GM12873 (cell line): ENCODE measurements around the gene SCN10A.

Source experiments
- TF ChIP-seq, protein P1 (sequence below): IDR thresholded peaks from 2 replicates; pipeline ENCODE4 v1.5.1; 2012; ENCODE audit warnings: low read depth, mild to moderate bottlenecking, moderate library complexity, low read length, control low read depth; ENCODE audit not compliant: insufficient read depth; ENCODE audit errors: missing control alignments

SCN10A gene

DNA sequence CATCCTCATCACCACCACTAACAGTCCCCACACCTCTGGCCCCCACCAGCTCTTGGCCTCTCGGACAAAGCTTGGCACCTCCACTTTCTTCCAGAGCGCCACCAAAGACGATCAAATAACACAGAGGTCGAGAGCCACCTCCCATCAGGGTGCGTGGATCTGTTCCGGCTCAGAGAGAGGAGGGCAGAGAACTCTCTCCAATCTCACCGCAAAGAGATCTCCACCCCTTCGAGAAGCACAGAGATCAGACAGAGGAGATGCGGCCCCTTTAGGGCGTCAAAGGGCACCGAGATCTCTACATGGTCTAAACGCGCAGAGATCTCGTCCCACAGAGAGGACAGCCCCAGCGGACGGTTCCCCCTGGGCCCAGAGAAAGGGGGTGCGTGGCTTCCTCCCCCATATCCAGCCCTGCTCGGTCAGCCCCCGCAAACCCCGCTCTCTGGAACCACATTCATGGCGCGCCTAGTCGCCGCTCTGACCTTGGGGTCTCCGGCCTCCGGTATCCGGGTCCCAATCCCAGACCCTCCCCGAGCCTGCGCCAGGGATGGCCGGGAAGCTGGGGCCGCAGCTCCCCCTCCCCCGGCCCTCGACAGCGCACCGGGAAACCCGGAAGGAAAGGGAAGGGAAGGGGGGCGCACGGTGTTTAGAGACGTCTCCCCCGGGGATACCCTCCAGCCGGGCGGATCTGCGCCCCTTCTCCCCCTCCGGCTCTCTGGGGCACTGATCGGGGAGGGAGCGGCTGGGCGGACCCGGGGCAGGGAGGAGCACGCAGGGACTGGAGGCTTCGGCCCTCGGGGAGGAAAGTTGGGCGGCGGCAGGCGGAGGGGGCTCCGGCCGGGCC lies 167.1 kb downstream of the SCN10A start:
- TF ChIP-seq, protein P1, sequence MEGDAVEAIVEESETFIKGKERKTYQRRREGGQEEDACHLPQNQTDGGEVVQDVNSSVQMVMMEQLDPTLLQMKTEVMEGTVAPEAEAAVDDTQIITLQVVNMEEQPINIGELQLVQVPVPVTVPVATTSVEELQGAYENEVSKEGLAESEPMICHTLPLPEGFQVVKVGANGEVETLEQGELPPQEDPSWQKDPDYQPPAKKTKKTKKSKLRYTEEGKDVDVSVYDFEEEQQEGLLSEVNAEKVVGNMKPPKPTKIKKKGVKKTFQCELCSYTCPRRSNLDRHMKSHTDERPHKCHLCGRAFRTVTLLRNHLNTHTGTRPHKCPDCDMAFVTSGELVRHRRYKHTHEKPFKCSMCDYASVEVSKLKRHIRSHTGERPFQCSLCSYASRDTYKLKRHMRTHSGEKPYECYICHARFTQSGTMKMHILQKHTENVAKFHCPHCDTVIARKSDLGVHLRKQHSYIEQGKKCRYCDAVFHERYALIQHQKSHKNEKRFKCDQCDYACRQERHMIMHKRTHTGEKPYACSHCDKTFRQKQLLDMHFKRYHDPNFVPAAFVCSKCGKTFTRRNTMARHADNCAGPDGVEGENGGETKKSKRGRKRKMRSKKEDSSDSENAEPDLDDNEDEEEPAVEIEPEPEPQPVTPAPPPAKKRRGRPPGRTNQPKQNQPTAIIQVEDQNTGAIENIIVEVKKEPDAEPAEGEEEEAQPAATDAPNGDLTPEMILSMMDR = no peak

DNA sequence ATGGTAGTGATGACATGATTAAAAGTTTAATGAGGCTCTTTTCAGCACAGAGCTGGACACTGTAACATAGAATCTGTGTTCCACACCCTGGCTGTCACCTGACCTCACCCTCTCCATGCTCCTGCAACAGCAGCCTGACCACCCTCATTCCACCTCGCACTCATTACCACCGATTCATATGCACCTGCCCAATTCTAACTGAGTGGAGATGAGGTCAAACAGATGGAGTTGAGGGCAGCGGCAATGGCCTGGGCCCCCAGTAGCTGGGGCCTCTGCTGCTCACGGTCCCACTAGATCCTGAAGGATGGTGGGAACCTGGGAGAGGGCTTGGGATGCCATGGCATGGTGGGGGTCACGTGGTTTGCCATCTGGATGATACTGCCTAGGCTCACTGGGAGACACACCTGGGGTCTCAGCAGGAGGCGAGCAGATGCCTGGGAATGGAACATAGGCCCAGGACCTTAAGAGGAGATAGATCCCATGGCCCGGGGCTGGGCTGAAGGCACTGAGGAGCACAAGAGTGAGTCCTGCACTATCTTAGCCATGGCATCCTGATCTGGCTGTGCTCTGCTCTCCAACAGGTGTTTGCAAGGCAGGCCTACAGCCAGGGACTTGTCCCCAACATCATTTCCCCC lies 167.9 kb downstream of the SCN10A start:
- TF ChIP-seq, protein P1 = no peak

DNA sequence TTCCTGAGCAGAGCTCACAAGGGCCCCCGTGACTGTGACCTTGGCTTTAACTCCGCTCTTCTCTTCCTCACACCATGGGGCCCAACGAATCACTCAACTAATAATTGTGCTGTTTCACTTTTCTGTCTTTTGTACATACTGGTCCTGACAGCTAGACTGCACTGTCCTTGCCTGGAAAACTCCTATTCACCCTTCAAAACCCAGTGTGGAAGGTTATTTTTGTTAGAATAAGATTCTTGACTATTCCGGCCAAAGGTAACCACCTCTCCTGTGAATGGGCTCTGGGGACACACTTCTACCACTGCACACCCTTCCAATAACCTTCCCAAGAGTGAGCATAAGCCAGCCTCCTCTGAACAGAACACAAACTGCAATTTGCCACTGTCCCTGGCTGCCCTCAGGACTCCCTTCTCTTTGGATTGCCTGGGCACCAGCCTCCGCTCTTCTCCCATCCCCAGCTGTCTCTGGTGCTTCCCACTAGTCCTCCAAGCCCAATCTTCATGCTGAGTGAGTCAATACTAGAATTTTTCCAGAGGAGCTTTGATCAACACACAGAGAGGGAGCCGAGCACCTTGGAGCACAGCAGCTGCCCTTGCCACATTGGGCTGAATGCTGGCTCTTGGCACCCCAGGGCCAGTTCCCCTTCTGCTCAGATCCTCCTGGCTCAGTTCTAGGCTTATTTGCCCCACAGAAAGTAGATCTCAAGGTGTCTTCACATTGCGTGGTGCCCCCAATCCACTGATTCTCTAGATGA lies 168.6 kb downstream of the SCN10A start:
- TF ChIP-seq, protein P1 = no peak
